HepG2 (cell line): ENCODE measurements around the gene IDH3A. TPM values are rescaled to one million over a fixed set of nuclear protein-coding genes. Genes with fewer than 3 reads are reported as not detected.

ENCODE experiments used
- ATAC-seq: fragments of 200-7000 bp; cut with Tn5 transposase; 3 replicates; pipeline ENCODE4 v1.9.1; 2020; ENCODE audit warnings: mild to moderate bottlenecking, moderate library complexity
- BruUV-seq: library from RNA; stranded (reverse); fragments of 400-500 nt; replicated peaks from 2 replicates; lab custom pipeline; 2021; lab: Mats Ljungman, UMichigan
- CTCF ChIA-PET: fragments of 300-600 bp; formaldehyde crosslinking; extraction: SDS; loops from one replicate; lab custom pipeline; 2021; ENCODE audit warnings: low total read pairs, inconsistent platforms, low intra/inter-chr PET ratio; lab: Yijun Ruan, JAX
- POLR2A ChIA-PET: fragments of 350-600 bp; sonication (Branson Sonifier 250); formaldehyde crosslinking; loops from one replicate; lab custom pipeline; 2020; ENCODE audit warnings: antibody characterized with exemption, inconsistent platforms; lab: Yijun Ruan, JAX
- DNase-seq: peaks from one replicate; pipeline ENCODE4 v3.0.0-alpha.2; 2015; ENCODE audit warnings: low spot score
- FAIRE-seq: peaks from 3 replicates; lab custom pipeline; 2011; peaks lifted over from hg19 to GRCh38; lab: Jason Lieb, UNC
- H2AFZ ChIP-seq: one replicate; pipeline ENCODE4 v1.6.1; 2011; ENCODE audit warnings: low read length, inconsistent platforms
- H3K27ac ChIP-seq: fragments of 300-600 bp; 3 replicates; pipeline ENCODE4 v1.8.0; 2011; ENCODE audit warnings: mixed run types, mild to moderate bottlenecking, mixed read lengths, low read length, inconsistent platforms; ENCODE audit not compliant: insufficient read depth; ENCODE audit errors: extremely low read length
- H3K27me3 ChIP-seq, 2 experiments: fragments of 200-600 bp in 1 of 2; 2 replicates in 1 of 2; 3 replicates in 1 of 2; pipeline versions ENCODE4 v1.6.0 to v1.8.0; 2011; ENCODE audit warnings: low read length in 2 of 2, mild to moderate bottlenecking in 2 of 2, moderate library complexity in 2 of 2, inconsistent platforms in 1 of 2; ENCODE audit not compliant: insufficient read depth in 2 of 2, control insufficient read depth in 1 of 2
- H3K36me3 ChIP-seq, 2 experiments: fragments of 200-600 bp in 1 of 2; replicated peaks in 1 of 2; 2 replicates in 1 of 2; 3 replicates in 1 of 2; pipeline versions ENCODE4 v1.5.1 to v1.8.0; 2011; ENCODE audit warnings: low read length in 2 of 2, inconsistent platforms in 1 of 2; ENCODE audit not compliant: insufficient read depth in 2 of 2, control insufficient read depth in 1 of 2
- H3K4me1 ChIP-seq: 2 replicates; pipeline ENCODE4 v1.5.1; 2012; ENCODE audit warnings: low read length, inconsistent platforms; ENCODE audit not compliant: insufficient read depth
- H3K4me2 ChIP-seq: 2 replicates; pipeline ENCODE4 v1.6.0; 2011; ENCODE audit warnings: low read depth, low read length, inconsistent platforms
- H3K4me3 ChIP-seq, 3 experiments: fragments of 200-600 bp in 1 of 3; sonication (generic), shearing (Covaris generic) in 1 of 3; replicated peaks in 1 of 3; 2 replicates each; pipeline ENCODE4 v1.5.1; 2011 to 2016; ENCODE audit warnings: low read length in 3 of 3, inconsistent platforms in 2 of 3, low read depth in 2 of 3, mild to moderate bottlenecking in 2 of 3, control low read depth in 1 of 3, mixed read lengths in 1 of 3; ENCODE audit not compliant: insufficient read depth in 1 of 3
- H3K79me2 ChIP-seq: one replicate; pipeline ENCODE4 v1.6.1; 2011; ENCODE audit warnings: low read length, inconsistent platforms; ENCODE audit not compliant: insufficient read depth
- H3K9ac ChIP-seq: 2 replicates; pipeline ENCODE4 v1.6.0; 2011; ENCODE audit warnings: mild to moderate bottlenecking, low read depth, low read length, inconsistent platforms; ENCODE audit not compliant: insufficient read depth
- H3K9me3 ChIP-seq: 2 replicates; pipeline ENCODE4 v1.5.1; 2012; ENCODE audit warnings: mild to moderate bottlenecking, low read length
- H4K20me1 ChIP-seq: 2 replicates; pipeline ENCODE4 v1.6.0; 2011; ENCODE audit warnings: inconsistent platforms, mild to moderate bottlenecking, low read length, moderate library complexity; ENCODE audit not compliant: insufficient read depth
- CBX5 ChIP-seq: sonication (generic); formaldehyde crosslinking; IDR thresholded peaks from 2 replicates; pipeline ENCODE4 v1.4.0; 2020; ENCODE audit warnings: missing genetic modification reagents, borderline replicate concordance
- CC2D1A ChIP-seq: sonication (generic); formaldehyde crosslinking; IDR thresholded peaks from 2 replicates; pipeline ENCODE4 v1.8.1; 2023; ENCODE audit warnings: mild to moderate bottlenecking, missing genetic modification reagents
- POLR2AphosphoS2 ChIP-seq: IDR thresholded peaks from 2 replicates; pipeline ENCODE4 v1.6.1; 2011; ENCODE audit warnings: low read depth, low read length, improper control_type of control experiment
- RAD21 ChIP-seq: fragments of 450-650 bp; formaldehyde crosslinking; IDR thresholded peaks from 2 replicates; pipeline ENCODE4 v1.5.0; 2020; ENCODE audit warnings: mild to moderate bottlenecking
- SALL1 ChIP-seq: sonication (generic); formaldehyde crosslinking; IDR thresholded peaks from 2 replicates; pipeline ENCODE4 v1.8.0; 2022; ENCODE audit warnings: mild to moderate bottlenecking, missing genetic modification reagents
- SALL2 ChIP-seq: sonication (generic); formaldehyde crosslinking; IDR thresholded peaks from 2 replicates; pipeline ENCODE4 v1.8.1; 2023; ENCODE audit warnings: mild to moderate bottlenecking, missing genetic modification reagents, inconsistent platforms
- TP53 ChIP-seq: sonication (generic); formaldehyde crosslinking; conservative IDR thresholded peaks from 2 replicates; pipeline ENCODE4 v1.4.0; 2020; ENCODE audit warnings: missing genetic modification reagents
- ZBTB46 ChIP-seq: sonication (generic); formaldehyde crosslinking; IDR thresholded peaks from 2 replicates; pipeline ENCODE4 v1.4.0; 2020; ENCODE audit warnings: mild to moderate bottlenecking, missing genetic modification reagents, borderline replicate concordance
- ZFP36 ChIP-seq: fragments of 150-350 bp; IDR thresholded peaks from 2 replicates; pipeline ENCODE4 v1.6.1; 2018; ENCODE audit warnings: borderline replicate concordance, low read length, low read depth; ENCODE audit not compliant: partially characterized antibody
- ZFP90 ChIP-seq: sonication (generic); formaldehyde crosslinking; IDR thresholded peaks from 2 replicates; pipeline ENCODE4 v1.8.0; 2022; ENCODE audit warnings: missing genetic modification reagents, mild to moderate bottlenecking, inconsistent platforms, borderline replicate concordance
- ZHX2 ChIP-seq, 2 experiments: sonication (generic) in 1 of 2; formaldehyde crosslinking in 1 of 2; IDR thresholded peaks; 2 replicates each; pipeline versions ENCODE4 v1.6.1 to v1.9.0; 2014 to 2022; ENCODE audit warnings: antibody characterized with exemption in 1 of 2, borderline replicate concordance in 1 of 2, inconsistent platforms in 1 of 2, low read depth in 1 of 2, missing genetic modification reagents in 1 of 2
- ZNF431 ChIP-seq: sonication (generic); formaldehyde crosslinking; IDR thresholded peaks from 2 replicates; pipeline ENCODE4 v1.9.0; 2022; ENCODE audit warnings: missing genetic modification reagents, low read depth, mild to moderate bottlenecking, borderline replicate concordance
- ZNF639 ChIP-seq: conservative IDR thresholded peaks from 2 replicates; pipeline ENCODE4 v1.6.1; 2018; ENCODE audit warnings: missing genetic modification reagents
- WGBS: methylation state at CpG from one replicate; pipeline ENCODE4 v1.1.6; 2017; ENCODE audit warnings: low lambda C conversion rate; 5-methylcytosine and 5-hydroxymethylcytosine counted together
- in situ Hi-C: cut with HindIII; loops from 2 replicates; pipeline ENCODE4 v1.10.0; 2017; ENCODE audit warnings: low pct_unique_long_range_greater_than_20kb; ENCODE audit not compliant: extremely low pct_ligation_motif_present
- intact Hi-C: fragments of 100-400 bp; cut with micrococcal nuclease; formaldehyde crosslinking; loops from one replicate; pipeline ENCODE4 v1.10.0; 2022; ENCODE audit not compliant: unreplicated experiment
- polyA plus RNA-seq, 8 experiments: library from polyadenylated mRNA; depleted of rRNA in 3 of 8; stranded (reverse) in 7 of 8; unstranded in 1 of 8; fragments of >200 nt; fragmentation: Illumina TruSeq in 4 of 8; extraction: Trizol in 4 of 8; gene quantifications; 2 replicates each; pipeline versions ENCODE4 v1.2.1 to v1.2.3, GENCODE V29; 2011 to 2016; ENCODE audit warnings: low read depth in 4 of 8, missing spikeins in 1 of 8, mixed read lengths in 1 of 8; ENCODE audit not compliant: insufficient read depth in 1 of 8
- total RNA-seq, 5 experiments: library from RNA; depleted of rRNA; stranded (reverse); fragments of >200 nt; fragmentation: Illumina TruSeq; extraction: Trizol; gene quantifications; 2 replicates each; pipeline ENCODE4 v1.2.3, GENCODE V29; 2016; ENCODE audit warnings: low read depth in 1 of 5

Gene IDH3A
- total and polyA plus RNA-seq, 2 of the 13 experiments (the other 11 are each of a cell fraction or from before 2014, with no cell fraction given), result 40.7 to 50.7 TPM

GRCh38 chr15:78205856-78206255 is 56.7 kb downstream of the IDH3A start (continued):
- TF ChIP-seq ZNF639, result no peak
- TF ChIP-seq CBX5 (CRISPR knock-in tag), result no peak
- TF ChIP-seq SALL1 (CRISPR knock-in tag), result no peak
- no peak for TF ChIP-seq RAD21 (CRISPR knock-in tag)
- TF ChIP-seq SALL2, result no peak

- WGBS, result 44% methylated on average over 8 of the region's 12 CpGs
- Histone ChIP-seq H4K20me1 (no peaks in the 10 kb centered on the region), H3K4me2 (no peak overlapping the region), H3K9ac (no peak overlapping the region), H3K79me2 (no peaks in the 10 kb centered on the region), H2AFZ (no peak overlapping the region), H3K27ac (no peak overlapping the region), H3K4me1 (no peaks in the 10 kb centered on the region), H3K4me3 (no peak overlapping the region), H3K36me3 (no peaks in the 10 kb centered on the region), H3K9me3 (no peaks in the 10 kb centered on the region), H3K27me3 (peaks cover 9 to 45% of the 10 kb centered on the region in 2 experiments; a peak in 4 of 5 replicates)
- no peak for DNase-seq
- ChIA-PET POLR2A (no interaction called here), CTCF (no interaction called here)
- no peak for ATAC-seq
- in situ Hi-C loops (no loop called here), intact Hi-C loops (no loop called here)
- no TSS peak for BruUV-seq
- no peak for FAIRE-seq
- TF ChIP-seq ZBTB46 (CRISPR knock-in tag) (no peak), ZFP36 (no peak), ZFP90 (CRISPR knock-in tag) (no peak), TP53 (CRISPR knock-in tag) (no peak), POLR2AphosphoS2 (no peak), ZHX2 (IDR thresholded peaks at IDR 0.05; ENCODE audit: low read depth) (no peak), ZHX2 (CRISPR knock-in tag; IDR thresholded peaks at IDR 0.05; ENCODE audit: borderline replicate concordance) (no peak), ZNF431 (CRISPR knock-in tag) (no peak), CC2D1A (CRISPR knock-in tag) (no peak)
These were observed 57.4 kb downstream of the IDH3A start for GRCh38 chr15:78206326-78207109.
